Measurements from ENCODE around the gene SLC35F3. TPM values are rescaled to one million over a fixed set of nuclear protein-coding genes. Genes with fewer than 3 reads are reported as not detected.

The SLC35F3 gene
- total RNA-seq, 2 experiments from 2014 or later = 0.08 TPM; not detected in 1

DNA sequence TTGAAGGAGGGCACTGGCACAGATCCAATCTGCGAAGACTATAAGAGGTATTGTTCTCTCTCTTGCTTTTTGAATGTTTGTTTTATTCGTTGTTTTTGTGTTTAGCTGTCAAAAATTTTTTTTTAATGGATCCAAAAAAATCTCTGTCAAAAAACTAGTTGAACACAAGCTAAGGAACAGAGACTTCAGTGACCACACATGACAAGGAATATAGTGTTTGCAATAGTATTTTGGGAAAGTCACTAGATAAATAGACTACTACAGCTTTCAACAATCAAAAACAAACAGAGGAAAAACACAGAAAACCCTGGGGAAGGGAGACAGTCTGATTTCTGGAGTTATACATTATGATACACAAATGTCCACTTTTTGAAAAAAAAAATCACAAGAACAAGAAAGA, 431.9 kb downstream of the SLC35F3 start:
- intact Hi-C loops (cut with DNase I, micrococcal nuclease) = no loop called here
- H3K4me1 ChIP-seq (ENCODE audit: insufficient read depth, low read length) = no peaks in the 10 kb centered on the region
- H3K36me3 Mint-ChIP-seq (ENCODE audit: low read depth) = peaks cover 4% of the 10 kb centered on the region
- no peak overlapping the region for H3K4me3 ChIP-seq (ENCODE audit: low read length)
- no peak overlapping the region for H3K4me3 Mint-ChIP-seq
- ATAC-seq (ENCODE audit: poor library complexity) (no peak), DNase-seq (no peak)
- H3K9me3 ChIP-seq (ENCODE audit: control insufficient read depth in 1 of 2, insufficient read depth in 1 of 2, low read length in 2 of 2) = peaks cover 0 to 12% of the 10 kb centered on the region in 2 experiments
- POLR2A ChIA-PET = no interaction called here
- peaks cover 22% of the 10 kb centered on the region for H3K27me3 Mint-ChIP-seq
- H3K27me3 ChIP-seq (ENCODE audit: control insufficient read depth in 1 of 2, insufficient read depth in 2 of 2, low read length in 2 of 2) = no peaks in the 10 kb centered on the region
- H3K36me3 ChIP-seq (ENCODE audit: insufficient read depth, low read length) = no peaks in the 10 kb centered on the region
- no peaks in the 10 kb centered on the region for H3K4me1 Mint-ChIP-seq (ENCODE audit: low read depth)
- H3K27ac Mint-ChIP-seq = no peak overlapping the region
- H3K9me3 Mint-ChIP-seq = peaks cover 16% of the 10 kb centered on the region
- CTCF ChIA-PET = interaction anchor here (1.1 to 1.5 kb wide), 4 partner anchors 10 to 26 kb away, joined by 3 to 7 read pairs (median 4); no protein-coding TSS in a partner anchor
- TF ChIP-seq, protein P1, sequence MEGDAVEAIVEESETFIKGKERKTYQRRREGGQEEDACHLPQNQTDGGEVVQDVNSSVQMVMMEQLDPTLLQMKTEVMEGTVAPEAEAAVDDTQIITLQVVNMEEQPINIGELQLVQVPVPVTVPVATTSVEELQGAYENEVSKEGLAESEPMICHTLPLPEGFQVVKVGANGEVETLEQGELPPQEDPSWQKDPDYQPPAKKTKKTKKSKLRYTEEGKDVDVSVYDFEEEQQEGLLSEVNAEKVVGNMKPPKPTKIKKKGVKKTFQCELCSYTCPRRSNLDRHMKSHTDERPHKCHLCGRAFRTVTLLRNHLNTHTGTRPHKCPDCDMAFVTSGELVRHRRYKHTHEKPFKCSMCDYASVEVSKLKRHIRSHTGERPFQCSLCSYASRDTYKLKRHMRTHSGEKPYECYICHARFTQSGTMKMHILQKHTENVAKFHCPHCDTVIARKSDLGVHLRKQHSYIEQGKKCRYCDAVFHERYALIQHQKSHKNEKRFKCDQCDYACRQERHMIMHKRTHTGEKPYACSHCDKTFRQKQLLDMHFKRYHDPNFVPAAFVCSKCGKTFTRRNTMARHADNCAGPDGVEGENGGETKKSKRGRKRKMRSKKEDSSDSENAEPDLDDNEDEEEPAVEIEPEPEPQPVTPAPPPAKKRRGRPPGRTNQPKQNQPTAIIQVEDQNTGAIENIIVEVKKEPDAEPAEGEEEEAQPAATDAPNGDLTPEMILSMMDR (IDR thresholded peaks at IDR 0.05) = no peak
- H3K27ac ChIP-seq (ENCODE audit: low read depth in 1 of 2, low read length in 2 of 2) = no peak overlapping the region

- Mint-ChIP-seq H3K36me3 (ENCODE audit: low read depth) (peaks cover 4% of the 10 kb centered on the region), H3K4me1 (ENCODE audit: low read depth) (no peaks in the 10 kb centered on the region), H3K27me3 (peaks cover 14% of the 10 kb centered on the region), H3K4me3 (no peak overlapping the region), H3K27ac (no peak overlapping the region), H3K9me3 (peaks cover 16% of the 10 kb centered on the region)
- no peak overlapping the region for H3K4me3 ChIP-seq (ENCODE audit: low read length)
- H3K9me3 ChIP-seq (ENCODE audit: control insufficient read depth in 1 of 2, insufficient read depth in 1 of 2, low read length in 2 of 2) = peaks cover 0 to 12% of the 10 kb centered on the region in 2 experiments
- POLR2A ChIA-PET = no interaction called here
- no peaks in the 10 kb centered on the region for H3K36me3 ChIP-seq (ENCODE audit: insufficient read depth, low read length)
- CTCF ChIA-PET = interaction anchor here (0.6 to 1.5 kb wide), 5 partner anchors 11 to 27 kb away, joined by 3 to 7 read pairs (median 3); no protein-coding TSS in a partner anchor
- H3K4me1 ChIP-seq (ENCODE audit: insufficient read depth, low read length) = no peaks in the 10 kb centered on the region
- no peak overlapping the region for H3K27ac ChIP-seq (ENCODE audit: low read depth in 1 of 2, low read length in 2 of 2)
- no peaks in the 10 kb centered on the region for H3K27me3 ChIP-seq (ENCODE audit: control insufficient read depth in 1 of 2, insufficient read depth in 2 of 2, low read length in 2 of 2)
- DNase-seq (no peak), ATAC-seq (ENCODE audit: poor library complexity) (no peak)
- TF ChIP-seq, protein P1 (IDR thresholded peaks at IDR 0.05) = no peak
- intact Hi-C loops (cut with DNase I, micrococcal nuclease) = no loop called here
These were observed 432.8 kb downstream of the SLC35F3 start for GRCh38 chr1:234337233-234337632.

GRCh38 chr1:234340528-234340927, 436.1 kb downstream of the SLC35F3 start:
- Mint-ChIP-seq H3K27ac (no peak overlapping the region), H3K36me3 (ENCODE audit: low read depth) (peaks cover 4% of the 10 kb centered on the region), H3K9me3 (peaks cover 16% of the 10 kb centered on the region), H3K4me1 (ENCODE audit: low read depth) (no peaks in the 10 kb centered on the region), H3K4me3 (no peak overlapping the region), H3K27me3 (no peaks in the 10 kb centered on the region)
- POLR2A ChIA-PET = no interaction called here
- Histone ChIP-seq H3K9me3 (ENCODE audit: control insufficient read depth in 1 of 2, insufficient read depth in 1 of 2, low read length in 2 of 2) (peaks cover 0 to 12% of the 10 kb centered on the region in 2 experiments), H3K27me3 (ENCODE audit: control insufficient read depth in 1 of 2, insufficient read depth in 2 of 2, low read length in 2 of 2) (no peaks in the 10 kb centered on the region), H3K36me3 (ENCODE audit: insufficient read depth, low read length) (no peaks in the 10 kb centered on the region), H3K4me1 (ENCODE audit: insufficient read depth, low read length) (no peaks in the 10 kb centered on the region), H3K27ac (ENCODE audit: low read depth in 1 of 2, low read length in 2 of 2) (no peak overlapping the region), H3K4me3 (ENCODE audit: low read length) (no peak overlapping the region)
- CTCF ChIA-PET = interaction anchor here (0.7 to 1.4 kb wide), 3 partner anchors 14 to 32 kb away, joined by 3 to 5 read pairs (median 3); no protein-coding TSS in a partner anchor
- TF ChIP-seq, protein P1 (IDR thresholded peaks at IDR 0.05) = no peak
- no peak for DNase-seq
- ATAC-seq (ENCODE audit: poor library complexity) = no peak
- intact Hi-C loops (cut with DNase I, micrococcal nuclease) = no loop called here

Measured in CD4-positive, alpha-beta T cell (primary cell).